IMR-90 (cell line): Measurements from ENCODE around the gene TNKS2. TPM values are rescaled to one million over a fixed set of nuclear protein-coding genes. Genes with fewer than 3 reads are reported as not detected.

ENCODE experiments used
- ATAC-seq: fragments of 200-7000 bp; cut with Tn5 transposase; 2 replicates; pipeline ENCODE4 v1.9.1; 2020; ENCODE audit warnings: low read depth, mild to moderate bottlenecking, moderate library complexity
- BruUV-seq: library from RNA; stranded (reverse); fragments of 400-500 nt; replicated peaks from 2 replicates; lab custom pipeline; 2021; lab: Mats Ljungman, UMichigan
- CTCF ChIA-PET: fragments of 300-600 bp; formaldehyde crosslinking; extraction: SDS; loops from one replicate; lab custom pipeline; 2021; ENCODE audit warnings: antibody characterized with exemption; lab: Yijun Ruan, JAX
- POLR2A ChIA-PET: fragments of 300-600 bp; sonication (Branson Sonifier 250); formaldehyde crosslinking; loops from one replicate; lab custom pipeline; 2022; ENCODE audit warnings: antibody characterized with exemption; ENCODE audit not compliant: unreplicated experiment; lab: Charles Lee
- DNase-seq: peaks from one replicate; pipeline ENCODE4 v3.0.0; 2013
- H2AFZ ChIP-seq: replicated peaks from 2 replicates; pipeline ENCODE3; 2013; ENCODE audit warnings: low read length, mild to moderate bottlenecking; ENCODE audit not compliant: poor library complexity
- H2AK5ac ChIP-seq: 2 replicates; pipeline ENCODE4 v1.6.1; 2013; ENCODE audit warnings: low read depth, low read length, inconsistent platforms
- H2AK9ac ChIP-seq: replicated peaks from 2 replicates; pipeline ENCODE3; 2013; ENCODE audit warnings: mild to moderate bottlenecking, low read depth, low read length, moderate library complexity; ENCODE audit not compliant: poor library complexity
- H2BK120ac ChIP-seq: 2 replicates; pipeline ENCODE4 v1.6.1; 2013; ENCODE audit warnings: low read depth, low read length, inconsistent platforms
- H2BK15ac ChIP-seq: 3 replicates; pipeline ENCODE4 v1.6.1; 2013; ENCODE audit warnings: low read depth, low read length, inconsistent platforms
- H2BK20ac ChIP-seq: 2 replicates; pipeline ENCODE4 v1.6.1; 2013; ENCODE audit warnings: low read depth, mild to moderate bottlenecking, inconsistent platforms, low read length, moderate library complexity
- H2BK5ac ChIP-seq: 2 replicates; pipeline ENCODE4 v1.6.1; 2013; ENCODE audit warnings: mild to moderate bottlenecking, low read depth, low read length, inconsistent platforms; ENCODE audit not compliant: poor library complexity, severe bottlenecking
- H3K14ac ChIP-seq: replicated peaks from 2 replicates; pipeline ENCODE4 v1.6.1; 2013; ENCODE audit warnings: low read depth, low read length, inconsistent platforms
- H3K18ac ChIP-seq: 2 replicates; pipeline ENCODE4 v1.6.1; 2013; ENCODE audit warnings: low read depth, low read length, control low read depth
- H3K23ac ChIP-seq: 2 replicates; pipeline ENCODE4 v1.6.1; 2013; ENCODE audit warnings: low read depth, low read length, inconsistent platforms
- H3K27ac ChIP-seq: 2 replicates; pipeline ENCODE4 v1.5.1; 2013; ENCODE audit warnings: mild to moderate bottlenecking, control low read depth, low read length; ENCODE audit not compliant: insufficient read depth
- H3K27me3 ChIP-seq: 2 replicates; pipeline ENCODE4 v1.6.1; 2013; ENCODE audit warnings: low read length; ENCODE audit not compliant: control insufficient read depth, insufficient read depth
- H3K36me3 ChIP-seq: 2 replicates; pipeline ENCODE4 v1.6.1; 2013; ENCODE audit warnings: low read length, mixed read lengths; ENCODE audit not compliant: control insufficient read depth, insufficient read depth
- H3K4ac ChIP-seq: 2 replicates; pipeline ENCODE4 v1.6.1; 2013; ENCODE audit warnings: low read depth, low read length, inconsistent platforms
- H3K4me1 ChIP-seq: 2 replicates; pipeline ENCODE4 v1.6.1; 2013; ENCODE audit warnings: low read length, mixed read lengths; ENCODE audit not compliant: control insufficient read depth, insufficient read depth
- H3K4me2 ChIP-seq: 2 replicates; pipeline ENCODE4 v1.6.1; 2013; ENCODE audit warnings: low read depth, mild to moderate bottlenecking, control low read depth, low read length, moderate library complexity
- H3K4me3 ChIP-seq: 2 replicates; pipeline ENCODE4 v1.5.1; 2013; ENCODE audit warnings: low read depth, mild to moderate bottlenecking, control low read depth, low read length, moderate library complexity; ENCODE audit not compliant: insufficient read depth
- H3K56ac ChIP-seq: 2 replicates; pipeline ENCODE4 v1.6.1; 2013; ENCODE audit warnings: low read length, inconsistent platforms; ENCODE audit not compliant: insufficient read depth; ENCODE audit errors: extremely low read depth
- H3K79me1 ChIP-seq, 2 experiments: 2 replicates each; pipeline ENCODE4 v1.6.1; 2013; ENCODE audit warnings: low read length in 2 of 2, inconsistent platforms in 1 of 2, low read depth in 1 of 2
- H3K9ac ChIP-seq: 2 replicates; pipeline ENCODE4 v1.6.1; 2013; ENCODE audit warnings: low read depth, low read length, control low read depth
- H3K9me1 ChIP-seq: 2 replicates; pipeline ENCODE4 v1.6.1; 2013; ENCODE audit warnings: low read length, inconsistent platforms; ENCODE audit not compliant: insufficient read depth
- H3K9me3 ChIP-seq: 2 replicates; pipeline ENCODE4 v1.6.1; 2013; ENCODE audit warnings: low read length; ENCODE audit not compliant: control insufficient read depth, insufficient read depth
- H4K20me1 ChIP-seq: 2 replicates; pipeline ENCODE4 v1.6.1; 2013; ENCODE audit warnings: low read length, inconsistent platforms; ENCODE audit not compliant: insufficient read depth
- H4K5ac ChIP-seq: 2 replicates; pipeline ENCODE4 v1.6.1; 2013; ENCODE audit warnings: mild to moderate bottlenecking, low read depth, low read length, control low read depth
- H4K8ac ChIP-seq, 2 experiments: 2 replicates each; pipeline ENCODE4 v1.6.1; 2013; ENCODE audit warnings: low read depth in 2 of 2, low read length in 2 of 2, control low read depth in 1 of 2, inconsistent platforms in 1 of 2
- H4K91ac ChIP-seq: 2 replicates; pipeline ENCODE4 v1.6.1; 2013; ENCODE audit warnings: low read depth, low read length, inconsistent platforms; ENCODE audit not compliant: insufficient read depth
- BHLHE40 ChIP-seq: fragments of 150-350 bp; IDR thresholded peaks from 2 replicates; pipeline ENCODE4 v1.6.1; 2016; ENCODE audit warnings: mild to moderate bottlenecking, low read depth, low read length
- CEBPB ChIP-seq: IDR thresholded peaks from 2 replicates; pipeline ENCODE4 v1.6.1; 2012; ENCODE audit warnings: low read depth, low read length, improper control_type of control experiment
- CHD1 ChIP-seq: IDR thresholded peaks from 2 replicates; pipeline ENCODE4 v1.6.1; 2012; ENCODE audit warnings: low read depth, low read length, improper control_type of control experiment
- CTCF ChIP-seq: conservative IDR thresholded peaks from 2 replicates; pipeline ENCODE4 v1.5.1; 2012; ENCODE audit warnings: mild to moderate bottlenecking, low read depth, low read length, improper control_type of control experiment
- ELK1 ChIP-seq: fragments of 150-350 bp; IDR thresholded peaks from 2 replicates; pipeline ENCODE4 v1.6.1; 2016; ENCODE audit warnings: low read depth, mild to moderate bottlenecking, low read length, moderate library complexity, borderline replicate concordance
- FOS ChIP-seq: fragments of 150-350 bp; IDR thresholded peaks from 2 replicates; pipeline ENCODE4 v1.6.1; 2016; ENCODE audit warnings: low read depth, low read length
- MAFK ChIP-seq: IDR thresholded peaks from 2 replicates; pipeline ENCODE4 v1.6.1; 2012; ENCODE audit warnings: low read depth, low read length, improper control_type of control experiment
- MAZ ChIP-seq: IDR thresholded peaks from 2 replicates; pipeline ENCODE4 v1.6.1; 2012; ENCODE audit warnings: low read depth, mild to moderate bottlenecking, low read length, improper control_type of control experiment, moderate library complexity, borderline replicate concordance
- MXI1 ChIP-seq: IDR thresholded peaks from 2 replicates; pipeline ENCODE4 v1.6.1; 2012; ENCODE audit warnings: low read depth, mild to moderate bottlenecking, low read length, moderate library complexity, borderline replicate concordance
- NFE2L2 ChIP-seq: fragments of 150-350 bp; IDR thresholded peaks from 2 replicates; pipeline ENCODE4 v1.6.1; 2016; ENCODE audit warnings: low read depth, mild to moderate bottlenecking, low read length
- POLR2A ChIP-seq: IDR thresholded peaks from 2 replicates; pipeline ENCODE4 v1.6.1; 2012; ENCODE audit warnings: mild to moderate bottlenecking, low read depth, low read length
- RAD21 ChIP-seq: IDR thresholded peaks from 2 replicates; pipeline ENCODE4 v1.6.1; 2012; ENCODE audit warnings: low read length, improper control_type of control experiment
- RCOR1 ChIP-seq: IDR thresholded peaks from 2 replicates; pipeline ENCODE4 v1.6.1; 2012; ENCODE audit warnings: mild to moderate bottlenecking, low read length, improper control_type of control experiment; ENCODE audit not compliant: insufficient replicate concordance
- RFX5 ChIP-seq: IDR thresholded peaks from 2 replicates; pipeline ENCODE4 v1.8.0; 2012; ENCODE audit warnings: low read depth, mild to moderate bottlenecking, low read length, moderate library complexity
- SMC3 ChIP-seq: fragments of 150-350 bp; IDR thresholded peaks from 2 replicates; pipeline ENCODE4 v1.6.1; 2016; ENCODE audit warnings: low read depth, mild to moderate bottlenecking, antibody characterized with exemption, low read length, moderate library complexity
- USF2 ChIP-seq: fragments of 150-350 bp; IDR thresholded peaks from 2 replicates; pipeline ENCODE4 v1.6.1; 2017; ENCODE audit warnings: mild to moderate bottlenecking, antibody characterized with exemption, low read length, low read depth
- whole genome bisulfite sequencing, 2 experiments: methylation state at CpG; one replicate each; pipeline versions ENCODE4 v1.1.5 to v1.1.7; 2013; ENCODE audit warnings: missing lambda C conversion rate in 2 of 2; ENCODE audit not compliant: insufficient read length in 1 of 2; ENCODE audit errors: extremely low coverage in 2 of 2; 5-methylcytosine and 5-hydroxymethylcytosine counted together
- dilution Hi-C: fragments of 300-500 bp; cut with HindIII; formaldehyde crosslinking; loops from one replicate; pipeline ENCODE4 v1.14.3; 2018; ENCODE audit warnings: low sequenced_read_pairs; ENCODE audit not compliant: unreplicated experiment
- in situ Hi-C: fragments of 300-500 bp; cut with MboI; formaldehyde crosslinking; loops from 3 replicates; pipeline ENCODE4 v1.14.3; 2019; ENCODE audit warnings: low sequenced_read_pairs, inconsistent platforms, mixed read lengths
- intact Hi-C: fragments of 100-400 bp; cut with micrococcal nuclease; formaldehyde crosslinking; loops from 2 replicates; pipeline ENCODE4 v1.10.0; 2022
- polyA plus RNA-seq, 3 experiments: library from polyadenylated mRNA; depleted of rRNA; stranded (reverse); fragments of >200 nt; gene quantifications; 2 replicates each; pipeline ENCODE4 v1.2.3, GENCODE V29; 2012; ENCODE audit warnings: low replicate concordance in 1 of 3
- total RNA-seq: library from RNA; depleted of rRNA; stranded (reverse); fragments of >200 nt; gene quantifications from 2 replicates; pipeline ENCODE4 v1.2.3, GENCODE V29; 2012

Gene TNKS2
- total and polyA plus RNA-seq, 2 of the 4 experiments (the other 2 are of a cell fraction), result 17.0 to 41.4 TPM

- dilution Hi-C loops, result no loop called here
- in situ Hi-C loops, result no loop called here
- Histone ChIP-seq H3K9ac (no peak overlapping the region), H3K4me2 (no peak overlapping the region), H3K9me3 (no peaks in the 10 kb centered on the region), H3K27ac (no peak overlapping the region), H2BK120ac (no peak overlapping the region), H3K27me3 (peaks cover 2% of the 10 kb centered on the region; the same call in 1 of the 2 replicates), H3K23ac (no peak overlapping the region), H2BK15ac (no peak overlapping the region), H3K4ac (no peak overlapping the region), H3K14ac (no peak overlapping the region), H4K8ac (no peak overlapping the region), H3K18ac (no peak overlapping the region), H2BK20ac (no peak overlapping the region), H2AK5ac (no peak overlapping the region), H3K4me1 (no peaks in the 10 kb centered on the region), H3K36me3 (no peaks in the 10 kb centered on the region), H4K5ac (no peak overlapping the region), H4K20me1 (no peaks in the 10 kb centered on the region), H3K79me1 (no peaks in the 10 kb centered on the region), H3K9me1 (no peaks in the 10 kb centered on the region; the same call in 1 of the 2 replicates), H2BK5ac (no peak overlapping the region), H4K91ac (no peak overlapping the region), H3K56ac (no peak overlapping the region), H2AK9ac (no peak overlapping the region), H2AFZ (no peak overlapping the region), H3K4me3 (no peak overlapping the region)
- DNase-seq, result no peak
- POLR2A ChIA-PET, result no interaction called here
- CTCF ChIA-PET, result no interaction called here
- no CpG with 5 or more reads among the region's 1 CpG for WGBS, 2 experiments
- intact Hi-C loops, result no loop called here
- no peak for ATAC-seq
- no TSS peak for BruUV-seq
- TF ChIP-seq NFE2L2, result no peak
- TF ChIP-seq RFX5, result no peak
- no peak for TF ChIP-seq ELK1
- no peak for TF ChIP-seq BHLHE40
- TF ChIP-seq RAD21, result no peak
- TF ChIP-seq MAZ, result no peak
- TF ChIP-seq FOS, result no peak
- TF ChIP-seq POLR2A, result no peak
- TF ChIP-seq CTCF, result no peak
- TF ChIP-seq MAFK, result no peak
- no peak for TF ChIP-seq SMC3
- TF ChIP-seq USF2, result no peak
- no peak for TF ChIP-seq CHD1
- no peak for TF ChIP-seq MXI1
- no peak for TF ChIP-seq CEBPB
- TF ChIP-seq RCOR1, result no peak
These were observed 77.6 kb downstream of the TNKS2 start for GRCh38 chr10:91875779-91876178.
